ENCODE measurements around the gene IL15RA. TPM values are rescaled to one million over a fixed set of nuclear protein-coding genes. Genes with fewer than 3 reads are reported as not detected.
"Not testable (repeated sequence)": the region's sequence is repeated elsewhere in the genome, so short reads cannot be mapped to it uniquely, and the experiment has no call there.

Gene IL15RA
- total RNA-seq, 1 donor from 2014 or later, result 31.2 TPM

GRCh38 chr10:5971315-5971832 is 6.0 kb downstream of the IL15RA start:
- intact Hi-C loops (cut with micrococcal nuclease), result loop anchor here (10.0 kb wide), 3 partner anchors 527 to 677 kb away; partner anchors contain the start of gene PRKCQ

GRCh38 chr10:5970527-5970926 is 6.8 kb downstream of the IL15RA start:
- intact Hi-C loops (cut with micrococcal nuclease), result loop anchor here (10.0 kb wide), 3 partner anchors 526 to 676 kb away; partner anchors contain the start of gene PRKCQ

GRCh38 chr10:5970066-5970465 is 7.3 kb downstream of the IL15RA start:
- intact Hi-C loops (cut with micrococcal nuclease), result loop anchor here (10.0 kb wide), 3 partner anchors 525 to 675 kb away; partner anchors contain the start of gene PRKCQ

GRCh38 chr10:5968681-5969453 is 8.5 kb downstream of the IL15RA start:
- intact Hi-C loops (cut with micrococcal nuclease), result no loop called here

GRCh38 chr10:5968037-5968680 is 9.2 kb downstream of the IL15RA start:
- intact Hi-C loops (cut with micrococcal nuclease), result no loop called here

- intact Hi-C loops (cut with micrococcal nuclease), result no loop called here
These were observed 12.1 kb downstream of the IL15RA start for GRCh38 chr10:5965266-5965665.

GRCh38 chr10:5964736-5965135 is 12.6 kb downstream of the IL15RA start:
- intact Hi-C loops (cut with micrococcal nuclease), result no loop called here

- intact Hi-C loops (cut with micrococcal nuclease), result no loop called here
These were observed 13.8 kb downstream of the IL15RA start for GRCh38 chr10:5963591-5963990.

- intact Hi-C loops (cut with micrococcal nuclease), result no loop called here
These were observed 14.3 kb downstream of the IL15RA start for GRCh38 chr10:5963071-5963470.

- intact Hi-C loops (cut with micrococcal nuclease), result not testable (repeated sequence)
These were observed 14.9 kb downstream of the IL15RA start for GRCh38 chr10:5962358-5962940.

- intact Hi-C loops (cut with micrococcal nuclease), result no loop called here
These were observed 15.8 kb downstream of the IL15RA start for GRCh38 chr10:5961405-5962100.

- intact Hi-C loops (cut with micrococcal nuclease), result not testable (repeated sequence)
These were observed 16.4 kb downstream of the IL15RA start for GRCh38 chr10:5960973-5961275.

- intact Hi-C loops (cut with micrococcal nuclease), result no loop called here
These were observed 17.0 kb downstream of the IL15RA start for GRCh38 chr10:5960070-5960972.

- intact Hi-C loops (cut with micrococcal nuclease), result no loop called here
These were observed 17.7 kb downstream of the IL15RA start for GRCh38 chr10:5959581-5960069.

- intact Hi-C loops (cut with micrococcal nuclease), result no loop called here
These were observed 18.2 kb downstream of the IL15RA start for GRCh38 chr10:5959142-5959541.

GRCh38 chr10:5958675-5959074 is 18.7 kb downstream of the IL15RA start:
- intact Hi-C loops (cut with micrococcal nuclease), result no loop called here

- intact Hi-C loops (cut with micrococcal nuclease), result no loop called here
These were observed 19.3 kb downstream of the IL15RA start for GRCh38 chr10:5958077-5958476.

GRCh38 chr10:5956146-5956936 is 21.0 kb downstream of the IL15RA start:
- intact Hi-C loops (cut with micrococcal nuclease), result no loop called here

GRCh38 chr10:5953676-5954075 is 23.7 kb downstream of the IL15RA start:
- intact Hi-C loops (cut with micrococcal nuclease), result no loop called here
